Stimulated activated CD8-positive, alpha-beta memory T cell treated with anti-CD3 and anti-CD28 coated beads, Interleukin-7, amount 100 ng/mL, for 1 hour (primary cell): Measurements from ENCODE around the gene FBN3.
"Not testable (repeated sequence)": the region's sequence is repeated elsewhere in the genome, so short reads cannot be mapped to it uniquely, and the experiment has no call there.

Experiments used
- DNase-seq, 2 donors: peaks; one replicate each; pipeline ENCODE4 v3.0.0-alpha.2; 2020; ENCODE audit warnings: low read depth in 2 of 2

Gene FBN3

GRCh38 chr19:8117991-8118390, 31.4 kb downstream of the FBN3 start:
- no peak for DNase-seq

DNA sequence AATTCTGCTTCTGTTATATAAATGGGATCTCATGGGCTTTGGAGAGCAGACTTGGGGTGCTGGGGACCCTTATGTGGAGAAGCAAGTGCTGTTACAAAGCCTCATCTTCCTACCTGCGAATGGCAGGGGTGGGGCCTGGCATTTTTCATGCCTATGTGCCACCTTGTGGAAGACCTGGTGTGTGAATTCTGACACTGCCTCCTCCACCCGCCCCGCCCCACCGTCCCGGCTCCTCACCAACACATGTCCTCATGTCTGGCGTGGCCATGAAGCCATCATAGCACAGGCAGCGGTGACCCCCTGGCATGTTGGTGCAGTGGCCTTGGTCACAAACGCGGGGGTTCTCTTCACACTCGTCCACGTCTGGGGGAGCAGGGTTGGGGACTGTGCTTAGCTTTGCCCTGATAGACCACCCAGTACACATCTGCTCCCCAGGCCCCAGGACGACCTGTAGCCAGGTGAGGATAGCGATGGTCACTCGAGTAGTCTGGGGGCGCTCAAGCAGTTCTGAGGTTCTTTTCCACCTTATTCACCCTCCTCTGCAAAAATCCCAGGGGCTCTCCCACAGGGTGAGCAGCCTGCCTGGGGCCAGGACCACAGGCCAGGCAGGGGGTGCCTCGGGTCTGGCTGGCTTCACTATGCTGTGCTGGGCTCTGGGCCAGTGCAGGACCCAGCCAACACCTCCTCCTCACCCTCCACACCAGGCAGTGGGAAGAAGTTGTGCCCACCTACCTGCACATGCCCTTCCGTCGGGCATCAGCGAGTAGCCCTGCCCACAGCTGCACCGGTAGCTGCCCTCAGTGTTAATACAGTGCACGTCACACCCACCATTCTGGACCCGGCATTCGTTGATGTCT, 32.7 kb downstream of the FBN3 start:
- no peak for DNase-seq

DNA sequence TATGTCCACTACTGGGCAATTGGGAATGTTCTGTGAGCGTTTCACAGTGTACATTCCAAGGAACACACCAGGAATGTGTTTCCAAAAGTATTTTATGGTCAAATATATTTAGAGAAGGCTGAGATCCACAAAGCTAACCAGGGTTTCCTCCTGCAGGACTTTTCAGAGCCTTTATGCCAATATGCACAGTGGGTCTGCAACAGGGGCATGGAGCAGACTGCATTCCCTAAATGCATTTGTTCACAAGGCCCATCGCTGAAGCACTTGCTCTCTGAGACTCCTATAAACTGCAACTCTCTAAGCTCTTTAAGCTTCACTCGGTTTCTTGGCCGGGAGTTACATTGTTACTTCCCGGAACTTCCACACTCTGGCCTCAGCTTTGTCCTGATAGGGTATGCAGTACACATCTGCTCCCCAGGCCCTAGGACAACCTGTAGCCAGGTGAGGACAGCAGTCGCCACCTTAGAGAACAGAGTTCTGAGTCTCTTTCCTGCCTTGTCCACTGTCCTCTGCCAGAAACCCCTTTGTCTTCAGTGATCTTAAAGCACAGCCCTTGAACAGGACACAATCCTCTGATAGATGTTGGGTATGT, 33.5 kb downstream of the FBN3 start:
- no peak for DNase-seq

GRCh38 chr19:8113017-8113416, 36.4 kb downstream of the FBN3 start:
- DNase-seq, result no peak

DNA sequence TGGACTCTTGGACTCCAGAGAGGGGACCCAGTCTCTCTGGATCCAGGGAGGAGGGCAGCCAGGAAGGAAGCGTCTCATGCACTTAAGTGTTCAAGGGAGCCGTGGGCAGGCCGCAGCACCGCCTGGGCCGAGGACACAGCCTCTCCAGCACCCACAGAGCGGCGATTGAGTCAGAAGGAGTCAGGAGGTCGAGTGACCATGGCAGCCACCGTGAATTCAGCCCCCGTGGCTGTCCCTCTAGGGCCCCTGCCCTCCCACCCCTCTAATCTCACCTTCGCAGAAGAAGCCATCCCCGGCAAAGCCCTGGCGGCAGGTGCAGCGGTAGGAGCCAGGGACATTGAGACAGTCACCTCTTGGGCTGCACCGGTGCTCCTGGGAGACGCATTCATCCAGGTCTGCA, 38.0 kb downstream of the FBN3 start:
- no peak for DNase-seq

DNA sequence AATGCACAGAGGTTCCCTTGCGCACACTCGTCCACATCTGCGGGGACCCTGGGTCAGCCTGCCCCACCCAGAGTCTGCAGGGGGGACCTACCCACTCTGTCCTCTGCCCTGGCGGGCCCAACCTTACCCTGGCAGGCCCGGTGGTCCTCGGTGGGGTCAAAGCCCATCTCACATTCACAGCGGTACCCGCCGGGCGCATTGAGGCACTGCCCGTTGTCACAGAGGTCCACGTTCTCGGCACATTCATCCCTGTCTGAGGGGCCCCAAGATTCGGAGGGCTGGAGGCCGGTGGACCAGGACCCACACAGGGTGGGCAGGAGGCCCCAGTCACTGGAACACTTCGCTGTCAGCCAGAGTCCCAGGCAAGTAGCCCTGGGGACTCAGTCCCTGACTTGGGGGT, 38.5 kb downstream of the FBN3 start:
- DNase-seq, result no peak

- DNase-seq, result no peak
Measured at GRCh38 chr19:8109890-8110662, 39.3 kb downstream of the FBN3 start.

GRCh38 chr19:8109455-8109854, 39.9 kb downstream of the FBN3 start:
- no peak for DNase-seq

- no peak for DNase-seq
Measured at GRCh38 chr19:8108560-8109445, 40.6 kb downstream of the FBN3 start.

DNA sequence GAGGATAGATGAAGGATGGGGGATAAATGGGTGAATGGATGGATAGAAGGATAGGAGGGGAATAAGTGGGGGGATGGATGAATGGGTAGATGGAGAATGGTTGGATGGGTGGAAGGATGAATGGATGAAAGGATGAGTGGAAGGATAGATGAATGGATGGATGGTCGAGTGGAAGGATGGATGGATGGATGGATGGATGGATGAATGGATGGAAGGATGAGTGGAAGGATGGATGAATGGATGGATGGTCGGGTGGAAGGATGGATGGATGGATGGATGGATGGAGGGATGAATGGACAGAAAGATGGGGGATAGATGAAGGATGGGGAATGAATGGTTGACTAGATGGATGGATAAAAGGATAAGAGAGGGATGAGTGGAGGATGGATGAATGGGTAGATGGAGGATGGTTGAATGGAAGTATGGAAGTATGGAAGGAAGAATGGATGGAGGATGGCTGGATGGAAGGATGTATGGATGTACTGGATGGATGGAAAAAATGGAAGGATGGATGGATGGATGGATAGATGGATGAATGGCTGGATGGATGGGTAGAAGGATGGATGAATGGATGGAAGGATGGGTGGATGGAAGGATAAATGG, 42.0 kb downstream of the FBN3 start:
- no peak for DNase-seq

DNA sequence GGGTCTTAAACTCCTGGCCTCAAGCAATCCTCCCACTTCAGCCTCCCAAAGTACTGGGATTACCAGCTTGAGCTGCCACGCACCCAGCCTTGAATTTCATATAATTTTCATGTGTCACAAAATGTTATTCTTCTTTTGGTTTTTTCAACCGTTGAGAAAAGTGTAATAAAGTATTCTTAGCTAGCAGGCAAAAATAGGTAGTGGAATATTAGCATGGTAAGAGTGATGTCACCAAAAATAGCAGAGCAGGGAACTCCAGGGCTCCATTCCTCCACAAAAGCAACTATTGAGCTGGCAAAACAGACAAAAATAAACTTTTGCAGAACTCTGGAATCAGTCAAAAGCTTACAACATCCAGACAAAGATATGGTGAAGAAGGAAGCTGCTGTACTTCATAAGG, 43.9 kb downstream of the FBN3 start:
- no peak for DNase-seq

GRCh38 chr19:8101910-8102309, 47.5 kb downstream of the FBN3 start:
- DNase-seq, result not testable (repeated sequence)

- no peak for DNase-seq
Measured at GRCh38 chr19:8101311-8101710, 48.1 kb downstream of the FBN3 start.

DNA sequence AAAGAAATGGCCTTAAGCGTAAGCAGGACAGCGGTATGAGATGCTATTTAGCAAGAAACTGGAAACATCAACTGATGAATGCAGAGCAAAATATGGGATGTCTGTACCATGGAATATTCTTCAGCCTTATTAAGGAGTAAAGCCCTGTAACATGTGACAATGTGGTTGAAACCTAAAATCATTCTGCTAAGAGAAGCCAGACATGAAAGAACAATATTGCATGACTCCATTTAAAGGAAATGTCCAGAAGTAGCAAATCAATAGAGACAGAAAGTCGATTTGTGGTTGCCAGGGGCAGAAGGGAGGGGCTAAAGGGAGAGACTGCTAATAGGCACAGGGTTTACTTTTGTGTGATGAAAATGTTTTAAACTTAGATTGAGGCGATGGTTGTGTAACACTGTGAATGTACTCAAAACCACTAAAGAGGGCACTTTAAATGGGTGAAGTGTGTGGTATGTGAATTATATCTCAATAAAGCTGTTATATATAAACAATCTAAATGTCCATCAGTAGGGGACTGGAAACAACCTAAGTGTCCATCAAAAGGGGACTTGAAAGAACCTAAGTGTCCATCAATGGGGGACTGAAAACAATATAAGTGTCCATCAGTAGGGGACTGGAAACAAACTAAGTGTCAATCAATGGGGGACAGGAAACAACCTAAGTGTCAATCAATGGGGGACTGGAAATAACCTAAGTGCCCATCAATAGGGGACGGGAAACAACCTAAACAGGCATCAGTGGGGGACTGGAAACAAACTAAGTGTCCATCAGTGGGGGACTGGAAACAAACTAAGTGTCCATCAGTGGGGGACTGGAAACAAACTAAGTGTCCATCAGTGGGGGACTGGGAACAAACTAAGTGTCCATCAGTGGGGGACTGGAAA, 51.5 kb downstream of the FBN3 start:
- DNase-seq, result no peak

GRCh38 chr19:8097198-8097597, 52.2 kb downstream of the FBN3 start:
- no peak for DNase-seq

- DNase-seq, result no peak
Measured at GRCh38 chr19:8096071-8096470, 53.3 kb downstream of the FBN3 start.

- no peak for DNase-seq
Measured at GRCh38 chr19:8095354-8095886, 54.0 kb downstream of the FBN3 start.

DNA sequence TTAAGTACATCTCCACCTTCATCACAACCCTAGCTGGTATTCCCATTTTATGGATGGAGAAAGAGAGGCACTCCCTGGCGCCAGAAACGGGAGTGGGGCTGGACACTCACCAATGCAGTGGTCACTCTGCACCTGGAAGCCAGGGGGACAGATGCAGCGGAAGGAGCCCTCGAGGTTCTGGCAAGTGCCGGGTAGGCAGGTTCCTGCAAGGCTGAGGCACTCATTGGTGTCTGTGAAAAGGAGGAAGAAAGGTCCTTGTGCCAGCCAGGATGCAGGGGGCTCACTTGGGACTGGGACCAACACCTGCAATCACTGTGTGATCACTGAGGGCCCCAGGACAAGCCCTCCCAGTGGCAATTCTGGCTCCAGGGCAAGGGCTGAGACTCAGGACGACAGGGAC, 55.1 kb downstream of the FBN3 start:
- DNase-seq, result no peak

DNA sequence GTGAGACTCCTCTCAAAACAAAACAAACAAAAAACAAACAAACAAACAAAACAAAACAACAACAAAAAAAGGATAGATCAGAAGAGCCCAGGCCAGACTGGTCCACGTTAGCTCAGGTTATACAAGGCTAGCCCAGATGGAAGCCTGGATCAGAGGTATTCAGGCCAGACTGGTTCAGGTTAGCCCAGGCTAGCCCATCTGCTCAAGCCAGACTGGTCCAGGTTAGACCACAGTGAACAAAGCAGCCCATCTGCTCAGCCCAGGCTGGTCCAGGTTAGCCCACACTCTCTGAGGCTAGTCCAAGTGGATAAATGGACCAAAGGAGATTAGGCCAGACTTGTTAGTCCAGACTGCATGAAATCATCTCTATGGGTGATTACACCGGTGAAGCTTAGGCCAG, 55.7 kb downstream of the FBN3 start:
- DNase-seq, result no peak

DNA sequence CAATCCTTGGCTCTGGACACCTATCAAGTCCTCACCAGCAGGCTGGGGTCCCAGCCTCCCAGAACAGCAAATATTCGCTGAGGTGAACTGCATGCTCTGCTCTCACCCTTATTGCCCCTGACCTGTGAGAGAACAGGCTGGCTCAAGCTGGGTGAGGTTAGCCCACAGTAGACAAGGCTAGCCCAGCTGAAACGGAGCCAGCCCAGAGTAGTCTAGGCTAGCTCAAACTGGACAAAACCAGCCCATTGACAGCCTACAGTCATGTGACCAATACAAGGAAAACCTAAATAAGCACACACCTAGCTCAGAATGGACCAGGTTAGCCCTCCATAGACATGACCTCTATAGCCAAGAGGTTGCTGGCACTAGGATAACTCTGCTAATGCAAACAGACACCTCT, 58.4 kb downstream of the FBN3 start:
- DNase-seq, result no peak
